HepG2 (cell line): ENCODE measurements around the gene AUP1. TPM values are rescaled to one million over a fixed set of nuclear protein-coding genes. Genes with fewer than 3 reads are reported as not detected.

Experiments
- ARID2 ChIP-seq: sonication (generic); formaldehyde crosslinking; IDR thresholded peaks from 2 replicates; pipeline ENCODE4 v1.8.1; 2022; ENCODE audit warnings: mild to moderate bottlenecking, missing genetic modification reagents, borderline replicate concordance
- FOXK1 ChIP-seq: sonication (generic); formaldehyde crosslinking; IDR thresholded peaks from 2 replicates; pipeline ENCODE4 v1.4.0; 2020; ENCODE audit warnings: low read depth, missing genetic modification reagents, borderline replicate concordance
- FOXP1 ChIP-seq, 2 experiments: fragments of 450-650 bp in 1 of 2; IDR thresholded peaks; 2 replicates each; pipeline ENCODE4 v1.6.1; 2017 to 2018; ENCODE audit warnings: antibody characterized with exemption in 1 of 2
- KDM6A ChIP-seq: IDR thresholded peaks from 2 replicates; pipeline ENCODE4 v1.6.1; 2016; ENCODE audit warnings: low read depth
- PRMT3 ChIP-seq: sonication (generic); formaldehyde crosslinking; IDR thresholded peaks from 2 replicates; pipeline ENCODE4 v1.8.1; 2022; ENCODE audit warnings: low read depth, mild to moderate bottlenecking, moderate library complexity, missing genetic modification reagents, borderline replicate concordance
- RELA ChIP-seq: sonication (generic); formaldehyde crosslinking; IDR thresholded peaks from 2 replicates; pipeline ENCODE4 v1.4.0; 2020; ENCODE audit warnings: missing genetic modification reagents
- SALL1 ChIP-seq: sonication (generic); formaldehyde crosslinking; IDR thresholded peaks from 2 replicates; pipeline ENCODE4 v1.8.0; 2022; ENCODE audit warnings: mild to moderate bottlenecking, missing genetic modification reagents
- TP53 ChIP-seq: sonication (generic); formaldehyde crosslinking; conservative IDR thresholded peaks from 2 replicates; pipeline ENCODE4 v1.4.0; 2020; ENCODE audit warnings: missing genetic modification reagents
- U2AF2 ChIP-seq: fragments of 200-400 bp; formaldehyde crosslinking; IDR thresholded peaks from 2 replicates; pipeline ENCODE4 v1.6.1; 2017; ENCODE audit warnings: low read depth, mild to moderate bottlenecking, low read length
- WIZ ChIP-seq: sonication (generic); formaldehyde crosslinking; IDR thresholded peaks from 2 replicates; pipeline ENCODE4 v1.5.1; 2020; ENCODE audit warnings: mild to moderate bottlenecking, missing genetic modification reagents
- ZFP90 ChIP-seq: sonication (generic); formaldehyde crosslinking; IDR thresholded peaks from 2 replicates; pipeline ENCODE4 v1.8.0; 2022; ENCODE audit warnings: missing genetic modification reagents, mild to moderate bottlenecking, inconsistent platforms, borderline replicate concordance
- ZNF10 ChIP-seq: sonication (generic); formaldehyde crosslinking; IDR thresholded peaks from 2 replicates; pipeline ENCODE4 v1.4.0; 2020; ENCODE audit warnings: mild to moderate bottlenecking, low read depth, missing genetic modification reagents, borderline replicate concordance
- ZNF44 ChIP-seq: sonication (generic); formaldehyde crosslinking; IDR thresholded peaks from 2 replicates; pipeline ENCODE4 v1.5.1; 2020; ENCODE audit warnings: mild to moderate bottlenecking, missing genetic modification reagents
- ZNF562 ChIP-seq: sonication (generic); formaldehyde crosslinking; IDR thresholded peaks from 2 replicates; pipeline ENCODE4 v1.8.0; 2022; ENCODE audit warnings: missing genetic modification reagents, borderline replicate concordance
- ZNF709 ChIP-seq: sonication (generic); formaldehyde crosslinking; IDR thresholded peaks from 2 replicates; pipeline ENCODE4 v1.5.0; 2020; ENCODE audit warnings: mild to moderate bottlenecking, missing genetic modification reagents
- ZNF749 ChIP-seq: sonication (generic); formaldehyde crosslinking; IDR thresholded peaks from 2 replicates; pipeline ENCODE4 v1.8.0; 2022; ENCODE audit warnings: mild to moderate bottlenecking, missing genetic modification reagents, moderate library complexity, borderline replicate concordance
- polyA plus RNA-seq, 8 experiments: library from polyadenylated mRNA; depleted of rRNA in 3 of 8; stranded (reverse) in 7 of 8; unstranded in 1 of 8; fragments of >200 nt; fragmentation: Illumina TruSeq in 4 of 8; extraction: Trizol in 4 of 8; gene quantifications; 2 replicates each; pipeline versions ENCODE4 v1.2.1 to v1.2.3, GENCODE V29; 2011 to 2016; ENCODE audit warnings: low read depth in 4 of 8, missing spikeins in 1 of 8, mixed read lengths in 1 of 8; ENCODE audit not compliant: insufficient read depth in 1 of 8
- total RNA-seq, 5 experiments: library from RNA; depleted of rRNA; stranded (reverse); fragments of >200 nt; fragmentation: Illumina TruSeq; extraction: Trizol; gene quantifications; 2 replicates each; pipeline ENCODE4 v1.2.3, GENCODE V29; 2016; ENCODE audit warnings: low read depth in 1 of 5
- TF ChIP-seq, protein P1 (sequence below): sonication (generic); formaldehyde crosslinking; IDR thresholded peaks from 2 replicates; pipeline ENCODE4 v1.4.0; 2020; ENCODE audit warnings: missing genetic modification reagents, borderline replicate concordance
- TF ChIP-seq, protein P2 (sequence below): sonication (generic); formaldehyde crosslinking; IDR thresholded peaks from 2 replicates; pipeline ENCODE4 v1.4.0; 2020; ENCODE audit warnings: missing genetic modification reagents, borderline replicate concordance
- TF ChIP-seq, protein P3 (sequence below): sonication (generic); formaldehyde crosslinking; IDR thresholded peaks from 2 replicates; pipeline ENCODE4 v1.8.0; 2022; ENCODE audit warnings: mild to moderate bottlenecking, missing genetic modification reagents; ENCODE audit not compliant: insufficient replicate concordance

Gene AUP1
- total and polyA plus RNA-seq, 2 of the 13 experiments (the other 11 are each of a cell fraction or from before 2014, with no cell fraction given), result 174 to 267 TPM

DNA sequence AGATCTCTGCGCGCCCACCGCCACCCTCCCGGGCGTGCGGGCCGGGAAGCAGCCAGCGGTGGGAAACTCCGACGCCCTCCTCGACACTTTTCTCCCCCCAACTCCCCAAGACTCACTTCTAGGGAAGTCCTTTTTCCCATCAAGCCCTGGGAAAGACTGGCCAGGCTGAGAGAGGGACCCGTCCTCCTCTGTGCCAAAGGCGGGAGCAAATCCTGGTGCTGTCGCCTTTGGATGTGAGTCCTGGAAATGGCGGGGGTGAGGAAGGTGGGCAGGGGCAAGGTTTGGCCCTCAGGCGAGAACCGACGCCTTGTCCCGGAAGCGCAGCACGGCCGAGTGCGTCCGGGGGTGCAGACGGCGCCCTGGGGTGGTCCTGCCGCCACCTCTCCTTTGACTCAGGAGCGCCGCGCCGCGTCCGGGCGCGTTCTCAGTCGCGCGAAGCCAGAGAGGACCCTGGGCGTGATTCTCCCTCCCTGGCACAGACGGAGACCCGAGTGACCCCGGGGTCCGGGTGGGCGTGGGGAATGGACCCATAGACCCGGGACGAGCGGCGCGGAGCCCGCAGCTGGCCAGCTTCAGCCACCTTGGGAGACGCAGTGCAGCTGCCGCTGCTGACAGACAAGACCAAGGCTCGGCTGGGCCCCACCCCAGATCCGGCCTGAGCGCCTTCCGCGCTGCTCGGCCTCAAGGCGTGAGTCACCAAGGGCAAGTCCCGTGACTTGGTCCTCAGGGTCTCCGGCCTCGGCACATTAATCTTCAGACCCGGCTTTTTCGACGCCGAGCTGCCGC lies 26.6 kb downstream of the AUP1 start (continued):
- TF ChIP-seq, protein P1, sequence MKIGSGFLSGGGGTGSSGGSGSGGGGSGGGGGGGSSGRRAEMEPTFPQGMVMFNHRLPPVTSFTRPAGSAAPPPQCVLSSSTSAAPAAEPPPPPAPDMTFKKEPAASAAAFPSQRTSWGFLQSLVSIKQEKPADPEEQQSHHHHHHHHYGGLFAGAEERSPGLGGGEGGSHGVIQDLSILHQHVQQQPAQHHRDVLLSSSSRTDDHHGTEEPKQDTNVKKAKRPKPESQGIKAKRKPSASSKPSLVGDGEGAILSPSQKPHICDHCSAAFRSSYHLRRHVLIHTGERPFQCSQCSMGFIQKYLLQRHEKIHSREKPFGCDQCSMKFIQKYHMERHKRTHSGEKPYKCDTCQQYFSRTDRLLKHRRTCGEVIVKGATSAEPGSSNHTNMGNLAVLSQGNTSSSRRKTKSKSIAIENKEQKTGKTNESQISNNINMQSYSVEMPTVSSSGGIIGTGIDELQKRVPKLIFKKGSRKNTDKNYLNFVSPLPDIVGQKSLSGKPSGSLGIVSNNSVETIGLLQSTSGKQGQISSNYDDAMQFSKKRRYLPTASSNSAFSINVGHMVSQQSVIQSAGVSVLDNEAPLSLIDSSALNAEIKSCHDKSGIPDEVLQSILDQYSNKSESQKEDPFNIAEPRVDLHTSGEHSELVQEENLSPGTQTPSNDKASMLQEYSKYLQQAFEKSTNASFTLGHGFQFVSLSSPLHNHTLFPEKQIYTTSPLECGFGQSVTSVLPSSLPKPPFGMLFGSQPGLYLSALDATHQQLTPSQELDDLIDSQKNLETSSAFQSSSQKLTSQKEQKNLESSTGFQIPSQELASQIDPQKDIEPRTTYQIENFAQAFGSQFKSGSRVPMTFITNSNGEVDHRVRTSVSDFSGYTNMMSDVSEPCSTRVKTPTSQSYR (CRISPR knock-in tag), result peak; percentile 5; the same call in 1 of the 2 replicates
- TF ChIP-seq FOXK1 (CRISPR knock-in tag) (0 out of 2 replicates have a peak, but pooled peaks have one; percentile 15), PRMT3 (peak; percentile 56; the same call in 1 of the 2 replicates), U2AF2 (no peak; the same call in 1 of the 2 replicates), KDM6A (CRISPR knock-in tag) (no peak), WIZ (CRISPR knock-in tag) (peak; percentile 92), ZNF562 (CRISPR knock-in tag) (no peak), ARID2 (CRISPR knock-in tag) (peak; percentile 92), ZNF749 (CRISPR knock-in tag) (peak; percentile 84), ZNF44 (0 out of 2 replicates have a peak, but pooled peaks have one; percentile 10), ZNF709 (CRISPR knock-in tag) (peak; percentile 92), FOXP1 (IDR thresholded peaks at IDR 0.05) (no peak), FOXP1 (CRISPR knock-in tag; IDR thresholded peaks at IDR 0.05) (peak; percentile 39; the same call in 1 of the 2 replicates), TP53 (CRISPR knock-in tag) (peak; percentile 69; the same call in 1 of the 2 replicates), RELA (CRISPR knock-in tag) (no peak; the same call in none of the 2 replicates), ZNF10 (no peak), ZFP90 (CRISPR knock-in tag) (peak; percentile 73), SALL1 (peak; percentile 55)
- TF ChIP-seq, protein P2, sequence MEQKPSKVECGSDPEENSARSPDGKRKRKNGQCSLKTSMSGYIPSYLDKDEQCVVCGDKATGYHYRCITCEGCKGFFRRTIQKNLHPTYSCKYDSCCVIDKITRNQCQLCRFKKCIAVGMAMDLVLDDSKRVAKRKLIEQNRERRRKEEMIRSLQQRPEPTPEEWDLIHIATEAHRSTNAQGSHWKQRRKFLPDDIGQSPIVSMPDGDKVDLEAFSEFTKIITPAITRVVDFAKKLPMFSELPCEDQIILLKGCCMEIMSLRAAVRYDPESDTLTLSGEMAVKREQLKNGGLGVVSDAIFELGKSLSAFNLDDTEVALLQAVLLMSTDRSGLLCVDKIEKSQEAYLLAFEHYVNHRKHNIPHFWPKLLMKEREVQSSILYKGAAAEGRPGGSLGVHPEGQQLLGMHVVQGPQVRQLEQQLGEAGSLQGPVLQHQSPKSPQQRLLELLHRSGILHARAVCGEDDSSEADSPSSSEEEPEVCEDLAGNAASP (CRISPR knock-in tag), result no peak
- TF ChIP-seq, protein P3, sequence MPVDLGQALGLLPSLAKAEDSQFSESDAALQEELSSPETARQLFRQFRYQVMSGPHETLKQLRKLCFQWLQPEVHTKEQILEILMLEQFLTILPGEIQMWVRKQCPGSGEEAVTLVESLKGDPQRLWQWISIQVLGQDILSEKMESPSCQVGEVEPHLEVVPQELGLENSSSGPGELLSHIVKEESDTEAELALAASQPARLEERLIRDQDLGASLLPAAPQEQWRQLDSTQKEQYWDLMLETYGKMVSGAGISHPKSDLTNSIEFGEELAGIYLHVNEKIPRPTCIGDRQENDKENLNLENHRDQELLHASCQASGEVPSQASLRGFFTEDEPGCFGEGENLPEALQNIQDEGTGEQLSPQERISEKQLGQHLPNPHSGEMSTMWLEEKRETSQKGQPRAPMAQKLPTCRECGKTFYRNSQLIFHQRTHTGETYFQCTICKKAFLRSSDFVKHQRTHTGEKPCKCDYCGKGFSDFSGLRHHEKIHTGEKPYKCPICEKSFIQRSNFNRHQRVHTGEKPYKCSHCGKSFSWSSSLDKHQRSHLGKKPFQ (CRISPR knock-in tag), result peak; percentile 63
